HepG2 (cell line): ENCODE results near the gene CKS2. TPM values are rescaled to one million over a fixed set of nuclear protein-coding genes. Genes with fewer than 3 reads are reported as not detected.

Source experiments
- EZH2 ChIP-seq: conservative IDR thresholded peaks from 2 replicates; pipeline ENCODE4 v1.6.1; 2012; ENCODE audit warnings: mild to moderate bottlenecking, low read depth, low read length, moderate library complexity
- IRF2 ChIP-seq: IDR thresholded peaks from 2 replicates; pipeline ENCODE4 v1.6.1; 2018; ENCODE audit warnings: missing genetic modification reagents, missing compliant biosample characterization
- KDM4B ChIP-seq: sonication (generic); formaldehyde crosslinking; IDR thresholded peaks from 2 replicates; pipeline ENCODE4 v1.4.0; 2020; ENCODE audit warnings: missing genetic modification reagents
- NR2F1 ChIP-seq, 2 experiments: fragments of 450-650 bp in 1 of 2; formaldehyde crosslinking in 1 of 2; IDR thresholded peaks; 2 replicates each; pipeline versions ENCODE4 v1.5.0 to v1.6.1; 2016 to 2020; ENCODE audit warnings: mild to moderate bottlenecking in 1 of 2, missing compliant biosample characterization in 1 of 2, missing genetic modification reagents in 1 of 2, moderate library complexity in 1 of 2
- NR2F6 ChIP-seq, 2 experiments: IDR thresholded peaks; 2 replicates each; pipeline ENCODE4 v1.6.1; 2016; ENCODE audit warnings: antibody characterized with exemption in 1 of 2, mild to moderate bottlenecking in 1 of 2
- RAD21 ChIP-seq: fragments of 450-650 bp; formaldehyde crosslinking; IDR thresholded peaks from 2 replicates; pipeline ENCODE4 v1.5.0; 2020; ENCODE audit warnings: mild to moderate bottlenecking
- RXRA ChIP-seq: sonication (generic); formaldehyde crosslinking; IDR thresholded peaks from 2 replicates; pipeline ENCODE4 v1.5.1; 2020; ENCODE audit warnings: missing genetic modification reagents
- SIX1 ChIP-seq: sonication (generic); formaldehyde crosslinking; IDR thresholded peaks from 2 replicates; pipeline ENCODE4 v1.4.0; 2020; ENCODE audit warnings: missing genetic modification reagents, borderline replicate concordance
- SOX13 ChIP-seq, 3 experiments: fragments of 450-650 bp in 1 of 3; sonication (generic) in 1 of 3; formaldehyde crosslinking in 1 of 3; IDR thresholded peaks in 2 of 3; conservative IDR thresholded peaks in 1 of 3; 2 replicates each; pipeline versions ENCODE4 v1.5.0 to v1.6.1; 2016 to 2020; ENCODE audit warnings: antibody characterized with exemption in 1 of 3, mild to moderate bottlenecking in 1 of 3, missing compliant biosample characterization in 1 of 3, missing genetic modification reagents in 1 of 3, moderate library complexity in 1 of 3
- SPEN ChIP-seq: sonication (generic); formaldehyde crosslinking; IDR thresholded peaks from 2 replicates; pipeline ENCODE4 v1.5.1; 2020; ENCODE audit warnings: low read depth, mild to moderate bottlenecking, missing genetic modification reagents
- STAG1 ChIP-seq: sonication (generic); formaldehyde crosslinking; IDR thresholded peaks from 2 replicates; pipeline ENCODE4 v1.4.0; 2020; ENCODE audit warnings: missing genetic modification reagents
- ZMYM4 ChIP-seq: sonication (generic); formaldehyde crosslinking; IDR thresholded peaks from 2 replicates; pipeline ENCODE4 v1.8.1; 2023; ENCODE audit warnings: mild to moderate bottlenecking, missing genetic modification reagents
- ZNF253 ChIP-seq: sonication (generic); formaldehyde crosslinking; IDR thresholded peaks from 2 replicates; pipeline ENCODE4 v1.8.0; 2022; ENCODE audit warnings: mild to moderate bottlenecking, missing genetic modification reagents, borderline replicate concordance
- ZNF292 ChIP-seq: sonication (generic); formaldehyde crosslinking; IDR thresholded peaks from 2 replicates; pipeline ENCODE4 v1.8.1; 2022; ENCODE audit warnings: mild to moderate bottlenecking, low read depth, missing genetic modification reagents, borderline replicate concordance
- ZNF350 ChIP-seq: sonication (generic); formaldehyde crosslinking; IDR thresholded peaks from 2 replicates; pipeline ENCODE4 v1.4.0; 2020; ENCODE audit warnings: mild to moderate bottlenecking, low read depth, missing genetic modification reagents, borderline replicate concordance
- ZNF598 ChIP-seq: sonication (generic); formaldehyde crosslinking; IDR thresholded peaks from 2 replicates; pipeline ENCODE4 v1.5.1; 2020; ENCODE audit warnings: mild to moderate bottlenecking, missing genetic modification reagents, borderline replicate concordance
- ZNF7 ChIP-seq: IDR thresholded peaks from 2 replicates; pipeline ENCODE4 v1.6.1; 2016; ENCODE audit warnings: missing biosample characterization, missing genetic modification reagents
- ZNF792 ChIP-seq: IDR thresholded peaks from 2 replicates; pipeline ENCODE4 v1.6.1; 2016
- polyA plus RNA-seq, 8 experiments: library from polyadenylated mRNA; depleted of rRNA in 3 of 8; stranded (reverse) in 7 of 8; unstranded in 1 of 8; fragments of >200 nt; fragmentation: Illumina TruSeq in 4 of 8; extraction: Trizol in 4 of 8; gene quantifications; 2 replicates each; pipeline versions ENCODE4 v1.2.1 to v1.2.3, GENCODE V29; 2011 to 2016; ENCODE audit warnings: low read depth in 4 of 8, missing spikeins in 1 of 8, mixed read lengths in 1 of 8; ENCODE audit not compliant: insufficient read depth in 1 of 8
- total RNA-seq, 5 experiments: library from RNA; depleted of rRNA; stranded (reverse); fragments of >200 nt; fragmentation: Illumina TruSeq; extraction: Trizol; gene quantifications; 2 replicates each; pipeline ENCODE4 v1.2.3, GENCODE V29; 2016; ENCODE audit warnings: low read depth in 1 of 5
- TF ChIP-seq, protein P1 (sequence below): sonication (generic); formaldehyde crosslinking; IDR thresholded peaks from 2 replicates; pipeline ENCODE4 v1.5.0; 2020; ENCODE audit warnings: mild to moderate bottlenecking, missing genetic modification reagents, borderline replicate concordance
- TF ChIP-seq, protein P2 (sequence below): sonication (generic); formaldehyde crosslinking; IDR thresholded peaks from 2 replicates; pipeline ENCODE4 v1.5.1; 2020; ENCODE audit warnings: mild to moderate bottlenecking, moderate library complexity, missing genetic modification reagents

The CKS2 gene
- total and polyA plus RNA-seq, 2 of the 13 experiments (the other 11 are each of a cell fraction or from before 2014, with no cell fraction given): 251 to 317 TPM

DNA sequence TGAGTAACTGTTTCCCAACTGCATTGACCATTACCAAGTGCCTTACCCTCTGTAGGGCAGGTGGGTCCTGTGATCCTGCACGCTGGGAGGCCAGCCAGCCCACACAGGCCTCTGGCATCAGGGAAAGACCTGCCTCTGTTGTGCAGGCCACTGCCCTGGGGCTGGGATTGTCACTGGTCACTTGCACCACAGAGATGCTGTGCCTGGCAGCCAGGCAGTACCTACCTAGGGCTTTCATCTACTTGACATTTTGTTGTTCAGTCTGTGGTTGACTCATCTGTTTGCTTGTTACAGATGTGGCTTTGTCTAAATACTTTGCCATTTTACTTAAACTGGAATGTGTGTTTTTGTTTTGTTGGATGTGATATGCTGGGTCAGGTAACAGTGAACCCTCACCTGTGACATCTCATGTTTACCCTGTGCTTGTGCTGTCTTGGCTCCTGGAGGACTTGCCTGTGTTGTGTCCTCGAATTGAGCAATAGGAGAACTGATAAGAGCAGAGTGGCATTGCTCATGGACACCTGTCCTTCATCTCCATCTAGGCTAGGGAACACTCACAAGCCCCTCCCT is 40.1 kb downstream of the CKS2 start (continued):
- TF ChIP-seq, protein P1, sequence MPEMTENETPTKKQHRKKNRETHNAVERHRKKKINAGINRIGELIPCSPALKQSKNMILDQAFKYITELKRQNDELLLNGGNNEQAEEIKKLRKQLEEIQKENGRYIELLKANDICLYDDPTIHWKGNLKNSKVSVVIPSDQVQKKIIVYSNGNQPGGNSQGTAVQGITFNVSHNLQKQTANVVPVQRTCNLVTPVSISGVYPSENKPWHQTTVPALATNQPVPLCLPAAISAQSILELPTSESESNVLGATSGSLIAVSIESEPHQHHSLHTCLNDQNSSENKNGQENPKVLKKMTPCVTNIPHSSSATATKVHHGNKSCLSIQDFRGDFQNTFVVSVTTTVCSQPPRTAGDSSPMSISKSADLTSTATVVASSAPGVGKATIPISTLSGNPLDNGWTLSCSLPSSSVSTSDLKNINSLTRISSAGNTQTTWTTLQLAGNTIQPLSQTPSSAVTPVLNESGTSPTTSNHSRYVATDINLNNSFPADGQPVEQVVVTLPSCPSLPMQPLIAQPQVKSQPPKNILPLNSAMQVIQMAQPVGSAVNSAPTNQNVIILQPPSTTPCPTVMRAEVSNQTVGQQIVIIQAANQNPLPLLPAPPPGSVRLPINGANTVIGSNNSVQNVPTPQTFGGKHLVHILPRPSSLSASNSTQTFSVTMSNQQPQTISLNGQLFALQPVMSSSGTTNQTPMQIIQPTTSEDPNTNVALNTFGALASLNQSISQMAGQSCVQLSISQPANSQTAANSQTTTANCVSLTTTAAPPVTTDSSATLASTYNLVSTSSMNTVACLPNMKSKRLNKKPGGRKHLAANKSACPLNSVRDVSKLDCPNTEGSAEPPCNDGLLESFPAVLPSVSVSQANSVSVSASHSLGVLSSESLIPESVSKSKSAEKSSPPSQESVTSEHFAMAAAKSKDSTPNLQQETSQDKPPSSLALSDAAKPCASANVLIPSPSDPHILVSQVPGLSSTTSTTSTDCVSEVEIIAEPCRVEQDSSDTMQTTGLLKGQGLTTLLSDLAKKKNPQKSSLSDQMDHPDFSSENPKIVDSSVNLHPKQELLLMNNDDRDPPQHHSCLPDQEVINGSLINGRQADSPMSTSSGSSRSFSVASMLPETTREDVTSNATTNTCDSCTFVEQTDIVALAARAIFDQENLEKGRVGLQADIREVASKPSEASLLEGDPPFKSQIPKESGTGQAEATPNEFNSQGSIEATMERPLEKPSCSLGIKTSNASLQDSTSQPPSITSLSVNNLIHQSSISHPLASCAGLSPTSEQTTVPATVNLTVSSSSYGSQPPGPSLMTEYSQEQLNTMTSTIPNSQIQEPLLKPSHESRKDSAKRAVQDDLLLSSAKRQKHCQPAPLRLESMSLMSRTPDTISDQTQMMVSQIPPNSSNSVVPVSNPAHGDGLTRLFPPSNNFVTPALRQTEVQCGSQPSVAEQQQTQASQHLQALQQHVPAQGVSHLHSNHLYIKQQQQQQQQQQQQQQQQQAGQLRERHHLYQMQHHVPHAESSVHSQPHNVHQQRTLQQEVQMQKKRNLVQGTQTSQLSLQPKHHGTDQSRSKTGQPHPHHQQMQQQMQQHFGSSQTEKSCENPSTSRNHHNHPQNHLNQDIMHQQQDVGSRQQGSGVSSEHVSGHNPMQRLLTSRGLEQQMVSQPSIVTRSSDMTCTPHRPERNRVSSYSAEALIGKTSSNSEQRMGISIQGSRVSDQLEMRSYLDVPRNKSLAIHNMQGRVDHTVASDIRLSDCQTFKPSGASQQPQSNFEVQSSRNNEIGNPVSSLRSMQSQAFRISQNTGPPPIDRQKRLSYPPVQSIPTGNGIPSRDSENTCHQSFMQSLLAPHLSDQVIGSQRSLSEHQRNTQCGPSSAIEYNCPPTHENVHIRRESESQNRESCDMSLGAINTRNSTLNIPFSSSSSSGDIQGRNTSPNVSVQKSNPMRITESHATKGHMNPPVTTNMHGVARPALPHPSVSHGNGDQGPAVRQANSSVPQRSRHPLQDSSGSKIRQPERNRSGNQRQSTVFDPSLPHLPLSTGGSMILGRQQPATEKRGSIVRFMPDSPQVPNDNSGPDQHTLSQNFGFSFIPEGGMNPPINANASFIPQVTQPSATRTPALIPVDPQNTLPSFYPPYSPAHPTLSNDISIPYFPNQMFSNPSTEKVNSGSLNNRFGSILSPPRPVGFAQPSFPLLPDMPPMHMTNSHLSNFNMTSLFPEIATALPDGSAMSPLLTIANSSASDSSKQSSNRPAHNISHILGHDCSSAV: no peak
- TF ChIP-seq RXRA (CRISPR knock-in tag) (peak; percentile 86; the same call in 1 of the 2 replicates), IRF2 (CRISPR knock-in tag) (peak; percentile 56; the same call in 1 of the 2 replicates), ZNF598 (CRISPR knock-in tag) (no peak), STAG1 (CRISPR knock-in tag) (no peak), SOX13 (IDR thresholded peaks at IDR 0.05) (peak; percentile 86), SOX13 (CRISPR knock-in tag; conservative IDR thresholded peaks at IDR 0.05 in 1 of 2, IDR thresholded peaks at IDR 0.05 in 1 of 2) (peak in 1 of 2 experiments; percentile 96; a peak in 2 of 4 replicates), EZH2 (no peak), NR2F1 (CRISPR knock-in tag; IDR thresholded peaks at IDR 0.05) (peak; percentile 55 to 67; a peak in 3 of 4 replicates), ZNF350 (CRISPR knock-in tag) (peak; percentile 65; the same call in 1 of the 2 replicates), ZNF792 (CRISPR knock-in tag) (peak; percentile 56; the same call in 1 of the 2 replicates), ZNF292 (CRISPR knock-in tag) (peak; percentile 89; the same call in 1 of the 2 replicates), NR2F6 (IDR thresholded peaks at IDR 0.05) (peak; percentile 87), NR2F6 (CRISPR knock-in tag; IDR thresholded peaks at IDR 0.05) (peak; percentile 91), ZNF7 (CRISPR knock-in tag) (no peak), RAD21 (CRISPR knock-in tag) (no peak), ZMYM4 (CRISPR knock-in tag) (peak; percentile 84), ZNF253 (CRISPR knock-in tag) (no peak), KDM4B (CRISPR knock-in tag) (peak; percentile 80; the same call in 1 of the 2 replicates), SIX1 (CRISPR knock-in tag) (peak; percentile 94; the same call in 1 of the 2 replicates), SPEN (CRISPR knock-in tag) (0 out of 2 replicates have a peak, but pooled peaks have one; percentile 58)
- TF ChIP-seq, protein P2, sequence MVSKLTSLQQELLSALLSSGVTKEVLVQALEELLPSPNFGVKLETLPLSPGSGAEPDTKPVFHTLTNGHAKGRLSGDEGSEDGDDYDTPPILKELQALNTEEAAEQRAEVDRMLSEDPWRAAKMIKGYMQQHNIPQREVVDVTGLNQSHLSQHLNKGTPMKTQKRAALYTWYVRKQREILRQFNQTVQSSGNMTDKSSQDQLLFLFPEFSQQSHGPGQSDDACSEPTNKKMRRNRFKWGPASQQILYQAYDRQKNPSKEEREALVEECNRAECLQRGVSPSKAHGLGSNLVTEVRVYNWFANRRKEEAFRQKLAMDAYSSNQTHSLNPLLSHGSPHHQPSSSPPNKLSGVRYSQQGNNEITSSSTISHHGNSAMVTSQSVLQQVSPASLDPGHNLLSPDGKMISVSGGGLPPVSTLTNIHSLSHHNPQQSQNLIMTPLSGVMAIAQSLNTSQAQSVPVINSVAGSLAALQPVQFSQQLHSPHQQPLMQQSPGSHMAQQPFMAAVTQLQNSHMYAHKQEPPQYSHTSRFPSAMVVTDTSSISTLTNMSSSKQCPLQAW (CRISPR knock-in tag): peak; percentile 84
